ENCODE results near the gene OSCP1. TPM values are rescaled to one million over a fixed set of nuclear protein-coding genes. Genes with fewer than 3 reads are reported as not detected.

The OSCP1 gene, protein sequence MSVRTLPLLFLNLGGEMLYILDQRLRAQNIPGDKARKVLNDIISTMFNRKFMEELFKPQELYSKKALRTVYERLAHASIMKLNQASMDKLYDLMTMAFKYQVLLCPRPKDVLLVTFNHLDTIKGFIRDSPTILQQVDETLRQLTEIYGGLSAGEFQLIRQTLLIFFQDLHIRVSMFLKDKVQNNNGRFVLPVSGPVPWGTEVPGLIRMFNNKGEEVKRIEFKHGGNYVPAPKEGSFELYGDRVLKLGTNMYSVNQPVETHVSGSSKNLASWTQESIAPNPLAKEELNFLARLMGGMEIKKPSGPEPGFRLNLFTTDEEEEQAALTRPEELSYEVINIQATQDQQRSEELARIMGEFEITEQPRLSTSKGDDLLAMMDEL
- 4.6 and 7.6 TPM in 2 replicates for total RNA-seq
- 8.3 and 9.6 TPM in 2 replicates for polyA plus RNA-seq
- polyA plus RNA-seq (2011; cell fraction: cytosol; rRNA removed) = 6.7 and 7.9 TPM in 2 replicates
- polyA plus RNA-seq (2011; cell fraction: nucleus; rRNA removed) = 4.7 and 4.9 TPM in 2 replicates
- 3.9 and 5.3 TPM in 2 replicates for polyA plus RNA-seq (2012)
- 6.3 and 9.4 TPM in 2 replicates for polyA minus RNA-seq
- polyA minus RNA-seq (2011; cell fraction: cytosol; rRNA and poly(A)+ RNA removed) = 5.2 TPM
- 5.2 and 5.9 TPM in 2 replicates for polyA minus RNA-seq (2011; cell fraction: nucleus; rRNA and poly(A)+ RNA removed)
- Bru-seq, nascent RNA = percentile 42 among the genes with signal in this experiment
- BruChase-seq, experiment 1, labeled RNA remaining after a 6-hour chase = percentile 35 among the genes with signal in this experiment
- BruChase-seq, experiment 2, labeled RNA remaining after a 2-hour chase = percentile 36 among the genes with signal in this experiment
- long read RNA-seq, transcript OSCP1-201 (10 exons, 1,455 nt) = major isoform, 10 of 27 reads
- long read RNA-seq, partial matches to known transcripts = 8 of 27 reads
- long read RNA-seq, other reads (novel, unspliced or antisense) = 5 of 27 reads

DNA sequence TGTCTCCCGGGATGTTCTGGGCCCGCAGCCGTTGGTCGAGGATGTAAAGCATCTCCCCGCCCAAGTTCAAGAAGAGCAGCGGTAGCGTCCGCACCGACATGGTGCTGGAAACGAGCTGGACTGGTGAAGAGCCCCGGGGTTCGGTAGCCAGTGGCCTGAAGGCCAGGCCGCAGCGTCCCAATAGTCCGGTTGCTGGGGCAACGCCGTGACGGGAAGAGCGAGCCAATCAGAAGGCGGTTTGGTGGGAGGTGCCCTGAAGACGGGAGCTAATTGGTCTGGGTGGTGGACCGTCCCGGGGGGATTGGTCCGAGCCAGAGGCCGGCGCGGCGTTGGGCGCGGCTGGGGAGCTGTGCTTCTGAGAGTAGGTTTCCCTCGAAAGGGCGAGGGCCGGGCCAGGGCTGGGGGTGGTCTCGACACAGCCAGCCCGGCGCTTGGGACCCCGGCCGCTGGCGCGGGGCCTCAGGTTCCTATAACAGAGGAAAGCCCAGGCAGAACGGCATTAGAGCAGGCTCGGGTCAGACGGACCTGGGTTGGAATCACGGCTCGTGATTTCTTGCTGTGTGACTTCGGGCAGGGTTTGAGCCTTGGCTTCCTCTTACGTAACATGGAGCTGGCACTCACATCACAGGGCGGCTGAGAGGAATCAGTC is at the start of gene OSCP1:
Gene OSCP1, minus strand, starts transcription at position 182 of the 649 bp plus-strand sequence. Its CDS starts 82 bp downstream, at position 100.
- H4K20me1 ChIP-seq (replicated peaks; ENCODE audit: control insufficient read depth, extremely low read depth, insufficient read depth, low read length) = no peaks in the 10 kb centered on the region
- H3K9me3 ChIP-seq (replicated peaks; ENCODE audit: control insufficient read depth, insufficient read depth, low read length) = no peaks in the 10 kb centered on the region
- H3K9ac ChIP-seq (replicated peaks; ENCODE audit: extremely low read depth, insufficient read depth, low read length) = peak within 1 kb of the TSS; percentile 93
- peaks cover 4 to 8% of the 10 kb centered on the region in 2 experiments for H3K36me3 ChIP-seq (ENCODE audit: control insufficient read depth in 2 of 2, extremely low read depth in 1 of 2, insufficient read depth in 2 of 2, low read length in 2 of 2)
- TF ChIP-seq JUN (IDR thresholded peaks at IDR 0.05; ENCODE audit: borderline replicate concordance, insufficient read depth, insufficient read length, low read depth) (no peak), POLR2AphosphoS5 (IDR thresholded peaks at IDR 0.05; ENCODE audit: insufficient read depth, low read depth, low read length) (peak; percentile 91), POLR2A (IDR thresholded peaks at IDR 0.05; ENCODE audit: low read depth, low read length) (peak; percentile 92)
- TF ChIP-seq, protein P1, sequence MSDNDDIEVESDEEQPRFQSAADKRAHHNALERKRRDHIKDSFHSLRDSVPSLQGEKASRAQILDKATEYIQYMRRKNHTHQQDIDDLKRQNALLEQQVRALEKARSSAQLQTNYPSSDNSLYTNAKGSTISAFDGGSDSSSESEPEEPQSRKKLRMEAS (IDR thresholded peaks at IDR 0.05; ENCODE audit: insufficient read depth, insufficient read length) = peak; percentile 14
- TF ChIP-seq, protein P2, sequence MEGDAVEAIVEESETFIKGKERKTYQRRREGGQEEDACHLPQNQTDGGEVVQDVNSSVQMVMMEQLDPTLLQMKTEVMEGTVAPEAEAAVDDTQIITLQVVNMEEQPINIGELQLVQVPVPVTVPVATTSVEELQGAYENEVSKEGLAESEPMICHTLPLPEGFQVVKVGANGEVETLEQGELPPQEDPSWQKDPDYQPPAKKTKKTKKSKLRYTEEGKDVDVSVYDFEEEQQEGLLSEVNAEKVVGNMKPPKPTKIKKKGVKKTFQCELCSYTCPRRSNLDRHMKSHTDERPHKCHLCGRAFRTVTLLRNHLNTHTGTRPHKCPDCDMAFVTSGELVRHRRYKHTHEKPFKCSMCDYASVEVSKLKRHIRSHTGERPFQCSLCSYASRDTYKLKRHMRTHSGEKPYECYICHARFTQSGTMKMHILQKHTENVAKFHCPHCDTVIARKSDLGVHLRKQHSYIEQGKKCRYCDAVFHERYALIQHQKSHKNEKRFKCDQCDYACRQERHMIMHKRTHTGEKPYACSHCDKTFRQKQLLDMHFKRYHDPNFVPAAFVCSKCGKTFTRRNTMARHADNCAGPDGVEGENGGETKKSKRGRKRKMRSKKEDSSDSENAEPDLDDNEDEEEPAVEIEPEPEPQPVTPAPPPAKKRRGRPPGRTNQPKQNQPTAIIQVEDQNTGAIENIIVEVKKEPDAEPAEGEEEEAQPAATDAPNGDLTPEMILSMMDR (IDR thresholded peaks at IDR 0.05; ENCODE audit: extremely low read depth in 1 of 2, insufficient read depth in 1 of 2, low read depth in 1 of 2, low read length in 2 of 2) = no peak
- H3K27ac ChIP-seq (ENCODE audit: insufficient read depth, low read depth, low read length) = peak within 1 kb of the TSS; percentile 89
- DNase-seq (ENCODE audit: low read depth, low spot score) (peak; percentile 97), FAIRE-seq (peak; percentile 98)
- H3K79me2 ChIP-seq (ENCODE audit: control insufficient read depth, insufficient read depth, low read length) = no peaks in the 10 kb centered on the region
- H3K27me3 ChIP-seq (ENCODE audit: control insufficient read depth in 2 of 2, insufficient read depth in 2 of 2, low read length in 2 of 2) = no peaks in the 10 kb centered on the region
- dilution Hi-C loops (cut with MboI; ENCODE audit: extremely low pct_ligation_motif_present, low sequenced_read_pairs) = no loop called here
- no peaks in the 10 kb centered on the region for H3K9me1 ChIP-seq (replicated peaks; ENCODE audit: control insufficient read depth, extremely low read depth, insufficient read depth, low read length)
- peak within 1 kb of the TSS; percentile 96 for H2AFZ ChIP-seq (ENCODE audit: low read depth, low read length)
- peaks cover 4% of the 10 kb centered on the region for H3K4me1 ChIP-seq (ENCODE audit: control insufficient read depth, extremely low read depth, insufficient read depth, low read length)
- ChIA-PET CTCF (interaction anchor here (0.7 to 1.8 kb wide), 8 partner anchors 14 to 353 kb away, joined by 3 to 7 read pairs (median 4); partner anchors contain the start of gene MRPS15), POLR2A (interaction anchor here (0.6 to 1.3 kb wide), 2 partner anchors 14 to 16 kb away, joined by 3 to 7 read pairs; partner anchors contain the start of gene MRPS15)
- H3K4me3 ChIP-seq (replicated peaks in 1 of 3; ENCODE audit: insufficient read depth in 1 of 3, low read depth in 1 of 3, low read length in 3 of 3) = peak within 1 kb of the TSS; percentile 46 to 67 (median 50)
- peak within 1 kb of the TSS; percentile 68 for H3K4me2 ChIP-seq (ENCODE audit: insufficient read depth, low read length)
- no TSS peak for BruUV-seq (replicated peaks)
- intact Hi-C loops (cut with micrococcal nuclease) = loop anchor here (1.0 kb wide), 1 partner anchor 14 kb away; the partner anchor contains the start of gene MRPS15

All from endothelial cell of umbilical vein (primary cell).